SK-N-SH (cell line): ENCODE data around the gene BAHCC1. TPM values are rescaled to one million over a fixed set of nuclear protein-coding genes. Genes with fewer than 3 reads are reported as not detected.

Experiments
- ELF1 ChIP-seq: IDR thresholded peaks from 2 replicates; pipeline ENCODE4 v1.4.0; 2012
- EP300 ChIP-seq, 2 experiments: IDR thresholded peaks; 2 replicates each; pipeline versions ENCODE4 v1.4.0 to v1.6.1; 2012; ENCODE audit warnings: borderline replicate concordance in 1 of 2, low read depth in 1 of 2, low read length in 1 of 2
- EZH2phosphoT487 ChIP-seq: fragments of 200-600 bp; sonication (generic); IDR thresholded peaks from 2 replicates; pipeline ENCODE4 v1.6.1; 2017; ENCODE audit warnings: low read depth, mixed run types, mild to moderate bottlenecking, antibody characterized with exemption, moderate library complexity, borderline replicate concordance
- FOSL2 ChIP-seq: IDR thresholded peaks from 2 replicates; pipeline ENCODE4 v1.4.0; 2012; ENCODE audit warnings: low read depth, mild to moderate bottlenecking, moderate library complexity, borderline replicate concordance
- FOXJ3 ChIP-seq: sonication (generic); formaldehyde crosslinking; IDR thresholded peaks from 2 replicates; pipeline ENCODE4 v1.5.1; 2020; ENCODE audit warnings: mild to moderate bottlenecking, missing genetic modification reagents
- FOXM1 ChIP-seq: IDR thresholded peaks from 2 replicates; pipeline ENCODE4 v1.4.0; 2012; ENCODE audit warnings: low read depth, mild to moderate bottlenecking
- GATA2 ChIP-seq: sonication (generic); formaldehyde crosslinking; IDR thresholded peaks from 2 replicates; pipeline ENCODE4 v1.5.0; 2020; ENCODE audit warnings: mild to moderate bottlenecking, missing genetic modification reagents
- NFIC ChIP-seq: IDR thresholded peaks from 2 replicates; pipeline ENCODE4 v1.4.0; 2012; ENCODE audit warnings: borderline replicate concordance
- NRF1 ChIP-seq: IDR thresholded peaks from 2 replicates; pipeline ENCODE4 v1.6.1; 2012; ENCODE audit warnings: low read depth, mild to moderate bottlenecking, low read length
- POLR2AphosphoS5 ChIP-seq: IDR thresholded peaks from 2 replicates; pipeline ENCODE4 v1.6.1; 2012; ENCODE audit warnings: low read depth, low read length
- RAD21 ChIP-seq: IDR thresholded peaks from 2 replicates; pipeline ENCODE4 v1.6.1; 2012; ENCODE audit warnings: mild to moderate bottlenecking, low read length
- RCOR1 ChIP-seq: fragments of 150-350 bp; IDR thresholded peaks from 2 replicates; pipeline ENCODE4 v1.6.1; 2017; ENCODE audit warnings: antibody characterized with exemption, low read length
- RXRA ChIP-seq: IDR thresholded peaks from 2 replicates; pipeline ENCODE4 v1.4.0; 2012; ENCODE audit warnings: low read depth, mild to moderate bottlenecking, borderline replicate concordance
- SIN3A ChIP-seq: IDR thresholded peaks from 2 replicates; pipeline ENCODE4 v1.6.1; 2012; ENCODE audit warnings: low read depth, mild to moderate bottlenecking, low read length, moderate library complexity, borderline replicate concordance
- SMC3 ChIP-seq: IDR thresholded peaks from 2 replicates; pipeline ENCODE4 v1.6.1; 2012; ENCODE audit warnings: low read depth, low read length, improper control_type of control experiment
- TAF1 ChIP-seq: IDR thresholded peaks from 2 replicates; pipeline ENCODE4 v1.6.1; 2012; ENCODE audit warnings: low read depth, mild to moderate bottlenecking, low read length, moderate library complexity, borderline replicate concordance
- TCF12 ChIP-seq: IDR thresholded peaks from 2 replicates; pipeline ENCODE4 v1.4.0; 2012
- YY1 ChIP-seq: IDR thresholded peaks from 2 replicates; pipeline ENCODE4 v1.4.0; 2012; ENCODE audit warnings: low read depth, mild to moderate bottlenecking
- polyA plus RNA-seq, 3 experiments: library from polyadenylated mRNA; depleted of rRNA; stranded (reverse); fragments of >200 nt; gene quantifications; 2 replicates each; pipeline ENCODE4 v1.2.3, GENCODE V29; 2012
- TF ChIP-seq, protein P1 (sequence below): IDR thresholded peaks from 2 replicates; pipeline ENCODE4 v1.6.1; 2012; ENCODE audit warnings: mild to moderate bottlenecking, low read depth, low read length, moderate library complexity
- TF ChIP-seq, protein P2 (sequence below): IDR thresholded peaks from 2 replicates; pipeline ENCODE4 v1.4.0; 2012; ENCODE audit warnings: low read depth, borderline replicate concordance
- TF ChIP-seq, protein P3 (sequence below): IDR thresholded peaks from 2 replicates; pipeline ENCODE4 v1.4.0; 2012; ENCODE audit warnings: low read depth
- TF ChIP-seq, protein P4 (sequence below): fragments of 200-600 bp; sonication (generic); IDR thresholded peaks from 2 replicates; pipeline ENCODE4 v1.6.1; 2017; ENCODE audit warnings: antibody characterized with exemption, mild to moderate bottlenecking, moderate library complexity
- TF ChIP-seq, protein P5 (sequence below): fragments of 150-350 bp; IDR thresholded peaks from 2 replicates; pipeline ENCODE4 v1.6.1; 2017; ENCODE audit warnings: antibody characterized with exemption, low read length, low read depth, borderline replicate concordance

The BAHCC1 gene
- polyA plus RNA-seq, 1 of the 3 experiments (the other 2 are of a cell fraction) = 6.4 TPM

DNA sequence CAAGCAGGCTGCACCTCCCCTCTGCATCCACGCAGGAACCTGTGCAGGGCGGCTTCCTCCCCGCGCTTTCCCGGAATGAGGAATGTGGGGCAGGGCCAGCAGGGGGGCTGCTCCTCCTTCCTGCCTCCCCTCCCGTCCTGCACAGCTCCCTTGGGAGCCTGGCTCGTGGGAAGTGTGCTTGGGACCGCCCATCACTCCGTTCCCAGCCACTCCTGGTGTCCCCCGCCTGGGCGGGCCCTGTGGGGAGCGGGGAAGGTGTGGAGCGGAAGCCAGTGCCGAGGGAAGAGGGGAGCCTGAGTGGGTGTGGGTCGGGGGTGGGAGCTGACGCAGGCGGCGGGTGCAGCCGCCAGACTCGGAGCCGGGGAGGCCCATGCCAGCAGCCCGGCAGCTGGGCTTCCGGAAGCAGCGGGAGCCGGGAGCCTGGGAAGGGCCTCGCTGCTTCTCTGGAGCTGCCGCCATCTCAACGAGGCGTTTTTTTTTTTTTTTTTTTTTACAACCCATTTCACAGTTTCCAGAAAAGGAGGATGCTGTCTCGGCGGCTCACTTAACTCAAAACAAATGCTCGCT, 24.1 kb downstream of the BAHCC1 start (continued):
- TF ChIP-seq SIN3A = peak; percentile 22; the same call in 1 of the 2 replicates
- peak; percentile 12; the same call in 1 of the 2 replicates for TF ChIP-seq FOSL2
- TF ChIP-seq TAF1 = peak; percentile 77
- TF ChIP-seq RCOR1 = no peak; the same call in 1 of the 2 replicates
- peak; percentile 67 for TF ChIP-seq NFIC
- TF ChIP-seq RAD21 = no peak
- TF ChIP-seq ELF1 = no peak
- no peak for TF ChIP-seq EZH2phosphoT487
- no peak for TF ChIP-seq NRF1
- TF ChIP-seq, protein P1, sequence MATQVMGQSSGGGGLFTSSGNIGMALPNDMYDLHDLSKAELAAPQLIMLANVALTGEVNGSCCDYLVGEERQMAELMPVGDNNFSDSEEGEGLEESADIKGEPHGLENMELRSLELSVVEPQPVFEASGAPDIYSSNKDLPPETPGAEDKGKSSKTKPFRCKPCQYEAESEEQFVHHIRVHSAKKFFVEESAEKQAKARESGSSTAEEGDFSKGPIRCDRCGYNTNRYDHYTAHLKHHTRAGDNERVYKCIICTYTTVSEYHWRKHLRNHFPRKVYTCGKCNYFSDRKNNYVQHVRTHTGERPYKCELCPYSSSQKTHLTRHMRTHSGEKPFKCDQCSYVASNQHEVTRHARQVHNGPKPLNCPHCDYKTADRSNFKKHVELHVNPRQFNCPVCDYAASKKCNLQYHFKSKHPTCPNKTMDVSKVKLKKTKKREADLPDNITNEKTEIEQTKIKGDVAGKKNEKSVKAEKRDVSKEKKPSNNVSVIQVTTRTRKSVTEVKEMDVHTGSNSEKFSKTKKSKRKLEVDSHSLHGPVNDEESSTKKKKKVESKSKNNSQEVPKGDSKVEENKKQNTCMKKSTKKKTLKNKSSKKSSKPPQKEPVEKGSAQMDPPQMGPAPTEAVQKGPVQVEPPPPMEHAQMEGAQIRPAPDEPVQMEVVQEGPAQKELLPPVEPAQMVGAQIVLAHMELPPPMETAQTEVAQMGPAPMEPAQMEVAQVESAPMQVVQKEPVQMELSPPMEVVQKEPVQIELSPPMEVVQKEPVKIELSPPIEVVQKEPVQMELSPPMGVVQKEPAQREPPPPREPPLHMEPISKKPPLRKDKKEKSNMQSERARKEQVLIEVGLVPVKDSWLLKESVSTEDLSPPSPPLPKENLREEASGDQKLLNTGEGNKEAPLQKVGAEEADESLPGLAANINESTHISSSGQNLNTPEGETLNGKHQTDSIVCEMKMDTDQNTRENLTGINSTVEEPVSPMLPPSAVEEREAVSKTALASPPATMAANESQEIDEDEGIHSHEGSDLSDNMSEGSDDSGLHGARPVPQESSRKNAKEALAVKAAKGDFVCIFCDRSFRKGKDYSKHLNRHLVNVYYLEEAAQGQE = peak; percentile 27; the same call in 1 of the 2 replicates
- peak; percentile 74 for TF ChIP-seq POLR2AphosphoS5
- TF ChIP-seq GATA2 (CRISPR knock-in tag) = no peak
- TF ChIP-seq, protein P2, sequence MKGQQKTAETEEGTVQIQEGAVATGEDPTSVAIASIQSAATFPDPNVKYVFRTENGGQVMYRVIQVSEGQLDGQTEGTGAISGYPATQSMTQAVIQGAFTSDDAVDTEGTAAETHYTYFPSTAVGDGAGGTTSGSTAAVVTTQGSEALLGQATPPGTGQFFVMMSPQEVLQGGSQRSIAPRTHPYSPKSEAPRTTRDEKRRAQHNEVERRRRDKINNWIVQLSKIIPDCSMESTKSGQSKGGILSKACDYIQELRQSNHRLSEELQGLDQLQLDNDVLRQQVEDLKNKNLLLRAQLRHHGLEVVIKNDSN = no peak
- TF ChIP-seq, protein P3, sequence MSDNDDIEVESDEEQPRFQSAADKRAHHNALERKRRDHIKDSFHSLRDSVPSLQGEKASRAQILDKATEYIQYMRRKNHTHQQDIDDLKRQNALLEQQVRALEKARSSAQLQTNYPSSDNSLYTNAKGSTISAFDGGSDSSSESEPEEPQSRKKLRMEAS = peak; percentile 80
- TF ChIP-seq, protein P4, sequence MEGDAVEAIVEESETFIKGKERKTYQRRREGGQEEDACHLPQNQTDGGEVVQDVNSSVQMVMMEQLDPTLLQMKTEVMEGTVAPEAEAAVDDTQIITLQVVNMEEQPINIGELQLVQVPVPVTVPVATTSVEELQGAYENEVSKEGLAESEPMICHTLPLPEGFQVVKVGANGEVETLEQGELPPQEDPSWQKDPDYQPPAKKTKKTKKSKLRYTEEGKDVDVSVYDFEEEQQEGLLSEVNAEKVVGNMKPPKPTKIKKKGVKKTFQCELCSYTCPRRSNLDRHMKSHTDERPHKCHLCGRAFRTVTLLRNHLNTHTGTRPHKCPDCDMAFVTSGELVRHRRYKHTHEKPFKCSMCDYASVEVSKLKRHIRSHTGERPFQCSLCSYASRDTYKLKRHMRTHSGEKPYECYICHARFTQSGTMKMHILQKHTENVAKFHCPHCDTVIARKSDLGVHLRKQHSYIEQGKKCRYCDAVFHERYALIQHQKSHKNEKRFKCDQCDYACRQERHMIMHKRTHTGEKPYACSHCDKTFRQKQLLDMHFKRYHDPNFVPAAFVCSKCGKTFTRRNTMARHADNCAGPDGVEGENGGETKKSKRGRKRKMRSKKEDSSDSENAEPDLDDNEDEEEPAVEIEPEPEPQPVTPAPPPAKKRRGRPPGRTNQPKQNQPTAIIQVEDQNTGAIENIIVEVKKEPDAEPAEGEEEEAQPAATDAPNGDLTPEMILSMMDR = no peak
- TF ChIP-seq EP300 (IDR thresholded peaks at IDR 0.05; ENCODE audit: borderline replicate concordance in 1 of 2, low read depth in 1 of 2, low read length in 1 of 2) = no peak; a peak in 1 of 4 replicates
- peak; percentile 55; the same call in 1 of the 2 replicates for TF ChIP-seq TCF12
- TF ChIP-seq FOXM1 = no peak
- no peak for TF ChIP-seq FOXJ3 (CRISPR knock-in tag)
- TF ChIP-seq SMC3 = no peak
- TF ChIP-seq RXRA = no peak
- TF ChIP-seq YY1 = peak; percentile 36; the same call in 1 of the 2 replicates
- TF ChIP-seq, protein P5, sequence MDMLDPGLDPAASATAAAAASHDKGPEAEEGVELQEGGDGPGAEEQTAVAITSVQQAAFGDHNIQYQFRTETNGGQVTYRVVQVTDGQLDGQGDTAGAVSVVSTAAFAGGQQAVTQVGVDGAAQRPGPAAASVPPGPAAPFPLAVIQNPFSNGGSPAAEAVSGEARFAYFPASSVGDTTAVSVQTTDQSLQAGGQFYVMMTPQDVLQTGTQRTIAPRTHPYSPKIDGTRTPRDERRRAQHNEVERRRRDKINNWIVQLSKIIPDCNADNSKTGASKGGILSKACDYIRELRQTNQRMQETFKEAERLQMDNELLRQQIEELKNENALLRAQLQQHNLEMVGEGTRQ = no peak
